ENCODE measurements around the gene ATXN7L3B. TPM values are rescaled to one million over a fixed set of nuclear protein-coding genes. Genes with fewer than 3 reads are reported as not detected.

ATXN7L3B gene
- total RNA-seq, 1 experiment from 2014 or later, result 30.6 TPM

DNA sequence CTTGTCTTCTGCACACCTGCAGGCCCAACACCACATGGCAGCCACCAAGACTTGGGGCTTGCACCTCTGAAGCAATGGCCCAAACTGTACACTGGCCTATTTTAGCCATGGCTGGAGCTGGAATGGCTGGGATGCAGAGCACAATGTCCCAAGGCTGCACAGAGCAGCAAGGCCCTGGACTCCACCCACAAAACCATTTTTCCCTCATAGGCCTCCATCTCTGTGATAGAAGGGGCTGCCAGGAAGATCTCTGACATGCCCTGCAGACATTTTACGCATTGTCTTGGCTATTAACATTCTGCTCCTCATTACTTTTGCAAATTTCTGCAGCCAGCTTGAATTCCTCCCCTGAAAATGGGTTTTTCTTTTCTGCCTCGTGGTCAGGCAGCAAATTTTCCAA lies 22.1 kb downstream of the ATXN7L3B start:
- POLR2A ChIA-PET, result no interaction called here

DNA sequence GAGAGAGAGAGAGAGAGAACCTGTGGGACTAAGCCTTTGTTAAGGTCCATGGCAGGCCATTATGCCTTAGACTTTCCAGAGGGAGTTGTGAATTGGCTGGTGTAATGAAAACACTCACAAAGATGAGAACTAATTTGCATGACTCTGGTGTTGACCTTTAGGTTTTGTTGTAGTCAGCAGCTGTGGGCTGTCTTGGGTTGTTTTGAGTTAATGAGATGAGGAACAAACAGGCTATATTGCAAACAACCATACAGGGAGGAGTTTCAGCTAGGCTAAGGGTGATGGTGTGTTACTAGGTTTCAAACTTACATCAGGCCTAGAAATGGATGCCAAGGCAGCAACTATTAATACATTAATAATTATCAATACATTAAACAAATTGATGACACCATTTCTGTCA lies 26.3 kb downstream of the ATXN7L3B start:
- Histone ChIP-seq H3K27me3 (replicated peaks; ENCODE audit: control insufficient read depth, insufficient read depth, low read length) (no peaks in the 10 kb centered on the region), H3K36me3 (ENCODE audit: control insufficient read depth, insufficient read depth, low read length) (no peaks in the 10 kb centered on the region), H3K4me1 (no peaks in the 10 kb centered on the region), H3K9me3 (no peaks in the 10 kb centered on the region), H3K4me3 (ENCODE audit: low read depth, low read length) (no peak overlapping the region)
- no peak for DNase-seq
- peaks cover 4% of the 10 kb centered on the region for H3K27me3 Mint-ChIP-seq (ENCODE audit: insufficient read depth, unreplicated experiment)
- no peaks in the 10 kb centered on the region for H3K9me3 Mint-ChIP-seq (ENCODE audit: unreplicated experiment)
- H3K4me1 Mint-ChIP-seq (ENCODE audit: low read depth, unreplicated experiment), result no peaks in the 10 kb centered on the region
- no TSS peak for BruUV-seq (replicated peaks)
- no peak overlapping the region for H3K27ac Mint-ChIP-seq (ENCODE audit: unreplicated experiment)
- no peaks in the 10 kb centered on the region for H3K36me3 Mint-ChIP-seq (ENCODE audit: insufficient read depth, unreplicated experiment)
- ChIA-PET POLR2A (no interaction called here), CTCF (no interaction called here)
- TF ChIP-seq CTCF (IDR thresholded peaks at IDR 0.05; ENCODE audit: insufficient read depth in 1 of 2, low read depth in 1 of 2, low read length in 1 of 2, severe bottlenecking in 1 of 2, unreplicated experiment in 1 of 2), result no peak
- intact Hi-C loops (cut with micrococcal nuclease; ENCODE audit: unreplicated experiment), result no loop called here
- no peak overlapping the region for H3K4me3 Mint-ChIP-seq (ENCODE audit: unreplicated experiment)

More for the DNA sequence above, 22.1 kb downstream of the ATXN7L3B start:
- DNase-seq, result no peak
- no peaks in the 10 kb centered on the region for H3K27me3 ChIP-seq (replicated peaks; ENCODE audit: control insufficient read depth, insufficient read depth, low read length)
- no peak overlapping the region for H3K4me3 Mint-ChIP-seq (ENCODE audit: unreplicated experiment)
- peaks cover 4% of the 10 kb centered on the region for H3K27me3 Mint-ChIP-seq (ENCODE audit: insufficient read depth, unreplicated experiment)
- no TSS peak for BruUV-seq (replicated peaks)
- H3K9me3 ChIP-seq, result no peaks in the 10 kb centered on the region
- H3K27ac Mint-ChIP-seq (ENCODE audit: unreplicated experiment), result no peak overlapping the region
- no peak for TF ChIP-seq CTCF (IDR thresholded peaks at IDR 0.05; ENCODE audit: insufficient read depth in 1 of 2, low read depth in 1 of 2, low read length in 1 of 2, severe bottlenecking in 1 of 2, unreplicated experiment in 1 of 2)
- H3K36me3 Mint-ChIP-seq (ENCODE audit: insufficient read depth, unreplicated experiment), result no peaks in the 10 kb centered on the region
- H3K4me1 ChIP-seq, result no peaks in the 10 kb centered on the region
- H3K36me3 ChIP-seq (ENCODE audit: control insufficient read depth, insufficient read depth, low read length), result no peaks in the 10 kb centered on the region
- intact Hi-C loops (cut with micrococcal nuclease; ENCODE audit: unreplicated experiment), result no loop called here
- no peak overlapping the region for H3K4me3 ChIP-seq (ENCODE audit: low read depth, low read length)
- no peaks in the 10 kb centered on the region for H3K9me3 Mint-ChIP-seq (ENCODE audit: unreplicated experiment)
- CTCF ChIA-PET, result no interaction called here
- H3K4me1 Mint-ChIP-seq (ENCODE audit: low read depth, unreplicated experiment), result no peaks in the 10 kb centered on the region

- H3K9me3 ChIP-seq, result no peaks in the 10 kb centered on the region
- Mint-ChIP-seq H3K27ac (ENCODE audit: unreplicated experiment) (no peak overlapping the region), H3K27me3 (ENCODE audit: insufficient read depth, unreplicated experiment) (peaks cover 6% of the 10 kb centered on the region), H3K4me1 (ENCODE audit: low read depth, unreplicated experiment) (no peaks in the 10 kb centered on the region), H3K36me3 (ENCODE audit: insufficient read depth, unreplicated experiment) (no peaks in the 10 kb centered on the region), H3K4me3 (ENCODE audit: unreplicated experiment) (no peak overlapping the region), H3K9me3 (ENCODE audit: unreplicated experiment) (no peaks in the 10 kb centered on the region)
- no peak for TF ChIP-seq CTCF (IDR thresholded peaks at IDR 0.05; ENCODE audit: insufficient read depth in 1 of 2, low read depth in 1 of 2, low read length in 1 of 2, severe bottlenecking in 1 of 2, unreplicated experiment in 1 of 2)
- DNase-seq, result no peak
- H3K27me3 ChIP-seq (replicated peaks; ENCODE audit: control insufficient read depth, insufficient read depth, low read length), result no peaks in the 10 kb centered on the region
- no peaks in the 10 kb centered on the region for H3K36me3 ChIP-seq (ENCODE audit: control insufficient read depth, insufficient read depth, low read length)
- ChIA-PET POLR2A (no interaction called here), CTCF (no interaction called here)
- H3K4me3 ChIP-seq (ENCODE audit: low read depth, low read length), result no peak overlapping the region
- intact Hi-C loops (cut with micrococcal nuclease; ENCODE audit: unreplicated experiment), result no loop called here
- no TSS peak for BruUV-seq (replicated peaks)
- H3K4me1 ChIP-seq, result no peaks in the 10 kb centered on the region
Observed at GRCh38 chr12:74578486-74578885, 40.9 kb downstream of the ATXN7L3B start.
